IMR-90 (cell line): ENCODE data around the gene KLF9. TPM values are rescaled to one million over a fixed set of nuclear protein-coding genes. Genes with fewer than 3 reads are reported as not detected.

Experiments used
- ATAC-seq: fragments of 200-7000 bp; cut with Tn5 transposase; 2 replicates; pipeline ENCODE4 v1.9.1; 2020; ENCODE audit warnings: low read depth, mild to moderate bottlenecking, moderate library complexity
- BruUV-seq: library from RNA; stranded (reverse); fragments of 400-500 nt; replicated peaks from 2 replicates; lab custom pipeline; 2021; lab: Mats Ljungman, UMichigan
- CTCF ChIA-PET: fragments of 300-600 bp; formaldehyde crosslinking; extraction: SDS; loops from one replicate; lab custom pipeline; 2021; ENCODE audit warnings: antibody characterized with exemption; lab: Yijun Ruan, JAX
- POLR2A ChIA-PET: fragments of 300-600 bp; sonication (Branson Sonifier 250); formaldehyde crosslinking; loops from one replicate; lab custom pipeline; 2022; ENCODE audit warnings: antibody characterized with exemption; ENCODE audit not compliant: unreplicated experiment; lab: Charles Lee
- DNase-seq: peaks from one replicate; pipeline ENCODE4 v3.0.0; 2013
- H2AFZ ChIP-seq: replicated peaks from 2 replicates; pipeline ENCODE3; 2013; ENCODE audit warnings: low read length, mild to moderate bottlenecking; ENCODE audit not compliant: poor library complexity
- H2AK5ac ChIP-seq: 2 replicates; pipeline ENCODE4 v1.6.1; 2013; ENCODE audit warnings: low read depth, low read length, inconsistent platforms
- H2AK9ac ChIP-seq: replicated peaks from 2 replicates; pipeline ENCODE3; 2013; ENCODE audit warnings: mild to moderate bottlenecking, low read depth, low read length, moderate library complexity; ENCODE audit not compliant: poor library complexity
- H2BK120ac ChIP-seq: 2 replicates; pipeline ENCODE4 v1.6.1; 2013; ENCODE audit warnings: low read depth, low read length, inconsistent platforms
- H2BK15ac ChIP-seq: 3 replicates; pipeline ENCODE4 v1.6.1; 2013; ENCODE audit warnings: low read depth, low read length, inconsistent platforms
- H2BK20ac ChIP-seq: 2 replicates; pipeline ENCODE4 v1.6.1; 2013; ENCODE audit warnings: low read depth, mild to moderate bottlenecking, inconsistent platforms, low read length, moderate library complexity
- H2BK5ac ChIP-seq: 2 replicates; pipeline ENCODE4 v1.6.1; 2013; ENCODE audit warnings: mild to moderate bottlenecking, low read depth, low read length, inconsistent platforms; ENCODE audit not compliant: poor library complexity, severe bottlenecking
- H3K14ac ChIP-seq: replicated peaks from 2 replicates; pipeline ENCODE4 v1.6.1; 2013; ENCODE audit warnings: low read depth, low read length, inconsistent platforms
- H3K18ac ChIP-seq: 2 replicates; pipeline ENCODE4 v1.6.1; 2013; ENCODE audit warnings: low read depth, low read length, control low read depth
- H3K23ac ChIP-seq: 2 replicates; pipeline ENCODE4 v1.6.1; 2013; ENCODE audit warnings: low read depth, low read length, inconsistent platforms
- H3K27ac ChIP-seq: 2 replicates; pipeline ENCODE4 v1.5.1; 2013; ENCODE audit warnings: mild to moderate bottlenecking, control low read depth, low read length; ENCODE audit not compliant: insufficient read depth
- H3K27me3 ChIP-seq: 2 replicates; pipeline ENCODE4 v1.6.1; 2013; ENCODE audit warnings: low read length; ENCODE audit not compliant: control insufficient read depth, insufficient read depth
- H3K36me3 ChIP-seq: 2 replicates; pipeline ENCODE4 v1.6.1; 2013; ENCODE audit warnings: low read length, mixed read lengths; ENCODE audit not compliant: control insufficient read depth, insufficient read depth
- H3K4ac ChIP-seq: 2 replicates; pipeline ENCODE4 v1.6.1; 2013; ENCODE audit warnings: low read depth, low read length, inconsistent platforms
- H3K4me1 ChIP-seq: 2 replicates; pipeline ENCODE4 v1.6.1; 2013; ENCODE audit warnings: low read length, mixed read lengths; ENCODE audit not compliant: control insufficient read depth, insufficient read depth
- H3K4me2 ChIP-seq: 2 replicates; pipeline ENCODE4 v1.6.1; 2013; ENCODE audit warnings: low read depth, mild to moderate bottlenecking, control low read depth, low read length, moderate library complexity
- H3K4me3 ChIP-seq: 2 replicates; pipeline ENCODE4 v1.5.1; 2013; ENCODE audit warnings: low read depth, mild to moderate bottlenecking, control low read depth, low read length, moderate library complexity; ENCODE audit not compliant: insufficient read depth
- H3K56ac ChIP-seq: 2 replicates; pipeline ENCODE4 v1.6.1; 2013; ENCODE audit warnings: low read length, inconsistent platforms; ENCODE audit not compliant: insufficient read depth; ENCODE audit errors: extremely low read depth
- H3K79me1 ChIP-seq, 2 experiments: 2 replicates each; pipeline ENCODE4 v1.6.1; 2013; ENCODE audit warnings: low read length in 2 of 2, inconsistent platforms in 1 of 2, low read depth in 1 of 2
- H3K9ac ChIP-seq: 2 replicates; pipeline ENCODE4 v1.6.1; 2013; ENCODE audit warnings: low read depth, low read length, control low read depth
- H3K9me1 ChIP-seq: 2 replicates; pipeline ENCODE4 v1.6.1; 2013; ENCODE audit warnings: low read length, inconsistent platforms; ENCODE audit not compliant: insufficient read depth
- H3K9me3 ChIP-seq: 2 replicates; pipeline ENCODE4 v1.6.1; 2013; ENCODE audit warnings: low read length; ENCODE audit not compliant: control insufficient read depth, insufficient read depth
- H4K20me1 ChIP-seq: 2 replicates; pipeline ENCODE4 v1.6.1; 2013; ENCODE audit warnings: low read length, inconsistent platforms; ENCODE audit not compliant: insufficient read depth
- H4K5ac ChIP-seq: 2 replicates; pipeline ENCODE4 v1.6.1; 2013; ENCODE audit warnings: mild to moderate bottlenecking, low read depth, low read length, control low read depth
- H4K8ac ChIP-seq, 2 experiments: 2 replicates each; pipeline ENCODE4 v1.6.1; 2013; ENCODE audit warnings: low read depth in 2 of 2, low read length in 2 of 2, control low read depth in 1 of 2, inconsistent platforms in 1 of 2
- H4K91ac ChIP-seq: 2 replicates; pipeline ENCODE4 v1.6.1; 2013; ENCODE audit warnings: low read depth, low read length, inconsistent platforms; ENCODE audit not compliant: insufficient read depth
- BHLHE40 ChIP-seq: fragments of 150-350 bp; IDR thresholded peaks from 2 replicates; pipeline ENCODE4 v1.6.1; 2016; ENCODE audit warnings: mild to moderate bottlenecking, low read depth, low read length
- CEBPB ChIP-seq: IDR thresholded peaks from 2 replicates; pipeline ENCODE4 v1.6.1; 2012; ENCODE audit warnings: low read depth, low read length, improper control_type of control experiment
- CHD1 ChIP-seq: IDR thresholded peaks from 2 replicates; pipeline ENCODE4 v1.6.1; 2012; ENCODE audit warnings: low read depth, low read length, improper control_type of control experiment
- CTCF ChIP-seq: conservative IDR thresholded peaks from 2 replicates; pipeline ENCODE4 v1.5.1; 2012; ENCODE audit warnings: mild to moderate bottlenecking, low read depth, low read length, improper control_type of control experiment
- MAFK ChIP-seq: IDR thresholded peaks from 2 replicates; pipeline ENCODE4 v1.6.1; 2012; ENCODE audit warnings: low read depth, low read length, improper control_type of control experiment
- MAZ ChIP-seq: IDR thresholded peaks from 2 replicates; pipeline ENCODE4 v1.6.1; 2012; ENCODE audit warnings: low read depth, mild to moderate bottlenecking, low read length, improper control_type of control experiment, moderate library complexity, borderline replicate concordance
- NFE2L2 ChIP-seq: fragments of 150-350 bp; IDR thresholded peaks from 2 replicates; pipeline ENCODE4 v1.6.1; 2016; ENCODE audit warnings: low read depth, mild to moderate bottlenecking, low read length
- RAD21 ChIP-seq: IDR thresholded peaks from 2 replicates; pipeline ENCODE4 v1.6.1; 2012; ENCODE audit warnings: low read length, improper control_type of control experiment
- RCOR1 ChIP-seq: IDR thresholded peaks from 2 replicates; pipeline ENCODE4 v1.6.1; 2012; ENCODE audit warnings: mild to moderate bottlenecking, low read length, improper control_type of control experiment; ENCODE audit not compliant: insufficient replicate concordance
- RFX5 ChIP-seq: IDR thresholded peaks from 2 replicates; pipeline ENCODE4 v1.8.0; 2012; ENCODE audit warnings: low read depth, mild to moderate bottlenecking, low read length, moderate library complexity
- SMC3 ChIP-seq: fragments of 150-350 bp; IDR thresholded peaks from 2 replicates; pipeline ENCODE4 v1.6.1; 2016; ENCODE audit warnings: low read depth, mild to moderate bottlenecking, antibody characterized with exemption, low read length, moderate library complexity
- USF2 ChIP-seq: fragments of 150-350 bp; IDR thresholded peaks from 2 replicates; pipeline ENCODE4 v1.6.1; 2017; ENCODE audit warnings: mild to moderate bottlenecking, antibody characterized with exemption, low read length, low read depth
- WGBS, 2 experiments: methylation state at CpG; one replicate each; pipeline versions ENCODE4 v1.1.5 to v1.1.7; 2013; ENCODE audit warnings: missing lambda C conversion rate in 2 of 2; ENCODE audit not compliant: insufficient read length in 1 of 2; ENCODE audit errors: extremely low coverage in 2 of 2; 5-methylcytosine and 5-hydroxymethylcytosine counted together
- dilution Hi-C: fragments of 300-500 bp; cut with HindIII; formaldehyde crosslinking; loops from one replicate; pipeline ENCODE4 v1.14.3; 2018; ENCODE audit warnings: low sequenced_read_pairs; ENCODE audit not compliant: unreplicated experiment
- in situ Hi-C: fragments of 300-500 bp; cut with MboI; formaldehyde crosslinking; loops from 3 replicates; pipeline ENCODE4 v1.14.3; 2019; ENCODE audit warnings: low sequenced_read_pairs, inconsistent platforms, mixed read lengths
- intact Hi-C: fragments of 100-400 bp; cut with micrococcal nuclease; formaldehyde crosslinking; loops from 2 replicates; pipeline ENCODE4 v1.10.0; 2022
- polyA plus RNA-seq, 3 experiments: library from polyadenylated mRNA; depleted of rRNA; stranded (reverse); fragments of >200 nt; gene quantifications; 2 replicates each; pipeline ENCODE4 v1.2.3, GENCODE V29; 2012; ENCODE audit warnings: low replicate concordance in 1 of 3
- total RNA-seq: library from RNA; depleted of rRNA; stranded (reverse); fragments of >200 nt; gene quantifications from 2 replicates; pipeline ENCODE4 v1.2.3, GENCODE V29; 2012

KLF9 gene
- total and polyA plus RNA-seq, 2 of the 4 experiments (the other 2 are of a cell fraction): 4.1 to 7.5 TPM

DNA sequence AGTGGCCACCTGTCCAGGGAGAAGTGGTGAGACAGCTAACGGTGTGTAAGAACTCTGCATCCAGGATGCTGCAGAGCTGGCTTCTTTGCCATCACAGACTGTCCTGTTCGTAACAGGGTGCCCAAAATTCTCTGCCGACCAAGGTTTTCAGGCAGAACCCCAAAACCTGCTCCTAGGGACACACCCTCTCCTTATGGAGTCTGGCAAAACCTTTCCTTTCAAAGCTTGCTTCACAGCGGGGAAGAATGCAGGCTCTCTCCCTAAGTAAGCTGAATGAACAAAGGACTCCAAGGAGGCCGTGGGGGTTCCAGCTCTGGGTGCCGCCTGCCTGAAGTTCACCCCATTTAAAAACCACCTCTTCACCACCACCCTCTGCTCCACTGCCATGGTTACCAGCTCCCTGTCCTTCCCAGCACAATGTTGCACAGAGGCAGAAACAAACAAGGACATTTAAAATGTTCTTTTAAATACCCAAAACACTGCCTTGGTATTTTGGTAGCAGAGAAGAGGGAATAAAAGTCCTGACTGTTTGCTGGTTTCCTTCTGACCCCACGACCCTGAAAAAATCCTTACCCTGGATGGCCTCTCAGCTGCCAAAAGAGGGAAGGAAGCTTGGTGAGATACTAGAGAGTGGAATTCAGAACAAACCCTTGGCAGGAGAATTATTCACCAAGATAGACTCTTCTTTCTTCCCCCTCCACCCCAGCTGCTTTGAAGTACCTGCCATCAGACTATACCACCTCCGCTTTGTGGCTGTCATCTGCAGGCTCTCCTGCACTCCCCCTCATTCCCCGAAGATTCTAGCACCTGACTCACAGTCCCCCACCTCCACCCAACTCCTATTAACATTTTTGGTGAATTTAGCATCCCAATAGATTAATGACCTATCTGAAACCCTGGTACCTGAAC lies 7.1 kb upstream of the KLF9 start:
- in situ Hi-C loops: no loop called here
- H3K36me3 ChIP-seq: no peaks in the 10 kb centered on the region
- H4K91ac ChIP-seq: peak overlapping the region; percentile 93
- H3K4me3 ChIP-seq: no peak overlapping the region
- H3K27ac ChIP-seq: peak overlapping the region; percentile 98
- DNase-seq (peak; percentile 54), ATAC-seq (no peak)
- peak overlapping the region; percentile 87 for H2BK20ac ChIP-seq
- H3K14ac ChIP-seq: peak overlapping the region; percentile 80
- no peaks in the 10 kb centered on the region; the same call in 1 of the 2 replicates for H4K20me1 ChIP-seq
- dilution Hi-C loops: no loop called here
- peak overlapping the region; percentile 33; the same call in 1 of the 2 replicates for H3K4me2 ChIP-seq
- H3K18ac ChIP-seq: peak overlapping the region; percentile 49
- no peaks in the 10 kb centered on the region for H3K27me3 ChIP-seq
- ChIA-PET CTCF (interaction anchor here (0.8 to 1.3 kb wide), 3 partner anchors 14 to 63 kb away, joined by 3 to 4 read pairs (median 3); no protein-coding TSS in a partner anchor), POLR2A (interaction anchor here (0.6 to 1.4 kb wide), 4 partner anchors 9 to 181 kb away, joined by 3 to 5 read pairs (median 4); no protein-coding TSS in a partner anchor)
- BruUV-seq: no TSS peak
- peaks cover 15% of the 10 kb centered on the region for H3K4me1 ChIP-seq
- 0 out of 2 replicates have a peak, but pooled peaks cover 3% of the 10 kb centered on the region for H3K9me1 ChIP-seq
- peak overlapping the region; percentile 90 for H3K23ac ChIP-seq
- H2BK120ac ChIP-seq: peak overlapping the region; percentile 96
- peak overlapping the region; percentile 92 for H2AK9ac ChIP-seq
- 47% methylated on average over 4 of the region's 9 CpGs; no CpG with 5 or more reads in 1 of the 2 experiments for WGBS, 2 experiments
- no peaks in the 10 kb centered on the region for H3K9me3 ChIP-seq
- H2AFZ ChIP-seq: peak overlapping the region; percentile 84
- H4K5ac ChIP-seq: peak overlapping the region; percentile 35
- H2AK5ac ChIP-seq: peak overlapping the region; percentile 88
- peak overlapping the region; percentile 22 for H3K9ac ChIP-seq
- H3K79me1 ChIP-seq: 0 out of 4 replicates have a peak, but pooled peaks cover 0 to 10% of the 10 kb centered on the region in 2 experiments
- intact Hi-C loops: no loop called here
- H3K4ac ChIP-seq: peak overlapping the region; percentile 96
- peak overlapping the region; percentile 83; the same call in 2 of the 3 replicates for H2BK15ac ChIP-seq
- H4K8ac ChIP-seq: peak overlapping the region; percentile 89 to 91
- H2BK5ac ChIP-seq: peak overlapping the region; percentile 94
- peak overlapping the region; percentile 42 for H3K56ac ChIP-seq
- TF ChIP-seq USF2: no peak
- TF ChIP-seq MAFK: no peak
- no peak for TF ChIP-seq RFX5
- no peak for TF ChIP-seq CEBPB
- no peak for TF ChIP-seq CTCF
- no peak for TF ChIP-seq MAZ
- TF ChIP-seq RAD21: no peak
- TF ChIP-seq SMC3: no peak
- no peak for TF ChIP-seq CHD1
- no peak for TF ChIP-seq BHLHE40
- TF ChIP-seq NFE2L2: no peak
- no peak for TF ChIP-seq RCOR1
